Loucy (cell line): ENCODE results near the gene PROK1.
"Not testable (repeated sequence)": the region's sequence is repeated elsewhere in the genome, so short reads cannot be mapped to it uniquely, and the experiment has no call there.

ENCODE experiments used
- H2AFZ ChIP-seq: fragments of 200-600 bp; sonication (generic); 2 replicates; pipeline ENCODE4 v1.6.0; 2016; ENCODE audit warnings: antibody characterized with exemption, mild to moderate bottlenecking, low read length, moderate library complexity
- H3F3A ChIP-seq: fragments of 200-600 bp; 2 replicates; pipeline ENCODE4 v1.6.0; 2016; ENCODE audit warnings: antibody characterized with exemption, low read depth, mild to moderate bottlenecking
- H3K27me3 ChIP-seq: fragments of 200-600 bp; sonication (generic); 2 replicates; pipeline ENCODE4 v1.6.1; 2014; ENCODE audit warnings: low read length, mild to moderate bottlenecking; ENCODE audit not compliant: insufficient read depth, poor library complexity, severe bottlenecking
- H3K36me3 ChIP-seq: fragments of 200-600 bp; sonication (generic); 2 replicates; pipeline ENCODE4 v1.6.1; 2016; ENCODE audit warnings: low read length; ENCODE audit not compliant: insufficient read depth
- H3K4me1 ChIP-seq: fragments of 200-600 bp; sonication (generic); 2 replicates; pipeline ENCODE4 v1.5.1; 2014; ENCODE audit warnings: low read length, mild to moderate bottlenecking; ENCODE audit not compliant: insufficient read depth, poor library complexity, severe bottlenecking
- H3K4me2 ChIP-seq: fragments of 200-600 bp; sonication (generic); 2 replicates; pipeline ENCODE4 v1.6.0; 2014; ENCODE audit warnings: antibody characterized with exemption, low read length, low read depth, mild to moderate bottlenecking; ENCODE audit not compliant: poor library complexity, severe bottlenecking
- H3K4me3 ChIP-seq: fragments of 200-600 bp; sonication (generic); 2 replicates; pipeline ENCODE4 v1.5.1; 2014; ENCODE audit warnings: low read length, mild to moderate bottlenecking, mixed read lengths; ENCODE audit not compliant: poor library complexity, severe bottlenecking
- H3K79me2 ChIP-seq: fragments of 200-600 bp; sonication (generic); 2 replicates; pipeline ENCODE4 v1.6.1; 2014; ENCODE audit warnings: low read length; ENCODE audit not compliant: insufficient read depth
- H3K9ac ChIP-seq: fragments of 200-600 bp; sonication (generic); 2 replicates; pipeline ENCODE4 v1.6.0; 2014; ENCODE audit warnings: mild to moderate bottlenecking, low read depth, low read length, moderate library complexity; ENCODE audit not compliant: poor library complexity, severe bottlenecking
- H3K9me2 ChIP-seq: fragments of 200-600 bp; sonication (generic); replicated peaks from 2 replicates; pipeline ENCODE4 v1.6.1; 2016; ENCODE audit warnings: low read depth, low read length, mixed read lengths
- H3K9me3 ChIP-seq: fragments of 200-600 bp; sonication (generic); 2 replicates; pipeline ENCODE4 v1.6.1; 2014; ENCODE audit warnings: mild to moderate bottlenecking, antibody characterized with exemption, low read length, low read depth; ENCODE audit not compliant: insufficient read depth
- H4K20me1 ChIP-seq: fragments of 200-600 bp; sonication (generic); 2 replicates; pipeline ENCODE4 v1.6.0; 2014; ENCODE audit warnings: antibody characterized with exemption, low read length, mild to moderate bottlenecking; ENCODE audit not compliant: insufficient read depth, poor library complexity, severe bottlenecking
- EZH2phosphoT487 ChIP-seq: fragments of 200-600 bp; IDR thresholded peaks from 2 replicates; pipeline ENCODE4 v1.6.1; 2018; ENCODE audit warnings: antibody characterized with exemption, mild to moderate bottlenecking, moderate library complexity, borderline replicate concordance
- TF ChIP-seq, protein P1 (sequence below): fragments of 200-600 bp; sonication (generic); conservative IDR thresholded peaks from 2 replicates; pipeline ENCODE4 v1.5.1; 2014; ENCODE audit warnings: mild to moderate bottlenecking, antibody characterized with exemption, low read length

The PROK1 gene

GRCh38 chr1:110433803-110434202 is 17.1 kb upstream of the PROK1 start:
- no peak for TF ChIP-seq EZH2phosphoT487
- TF ChIP-seq, protein P1, sequence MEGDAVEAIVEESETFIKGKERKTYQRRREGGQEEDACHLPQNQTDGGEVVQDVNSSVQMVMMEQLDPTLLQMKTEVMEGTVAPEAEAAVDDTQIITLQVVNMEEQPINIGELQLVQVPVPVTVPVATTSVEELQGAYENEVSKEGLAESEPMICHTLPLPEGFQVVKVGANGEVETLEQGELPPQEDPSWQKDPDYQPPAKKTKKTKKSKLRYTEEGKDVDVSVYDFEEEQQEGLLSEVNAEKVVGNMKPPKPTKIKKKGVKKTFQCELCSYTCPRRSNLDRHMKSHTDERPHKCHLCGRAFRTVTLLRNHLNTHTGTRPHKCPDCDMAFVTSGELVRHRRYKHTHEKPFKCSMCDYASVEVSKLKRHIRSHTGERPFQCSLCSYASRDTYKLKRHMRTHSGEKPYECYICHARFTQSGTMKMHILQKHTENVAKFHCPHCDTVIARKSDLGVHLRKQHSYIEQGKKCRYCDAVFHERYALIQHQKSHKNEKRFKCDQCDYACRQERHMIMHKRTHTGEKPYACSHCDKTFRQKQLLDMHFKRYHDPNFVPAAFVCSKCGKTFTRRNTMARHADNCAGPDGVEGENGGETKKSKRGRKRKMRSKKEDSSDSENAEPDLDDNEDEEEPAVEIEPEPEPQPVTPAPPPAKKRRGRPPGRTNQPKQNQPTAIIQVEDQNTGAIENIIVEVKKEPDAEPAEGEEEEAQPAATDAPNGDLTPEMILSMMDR: 0 out of 2 replicates have a peak, but pooled peaks have one; percentile 22
- H3K9me2 ChIP-seq: no peaks in the 10 kb centered on the region
- H3K9me3 ChIP-seq: no peaks in the 10 kb centered on the region
- H3K4me3 ChIP-seq: no peak overlapping the region
- no peak overlapping the region for H2AFZ ChIP-seq
- H3K4me1 ChIP-seq: no peaks in the 10 kb centered on the region
- no peaks in the 10 kb centered on the region for H3F3A ChIP-seq
- no peak overlapping the region for H3K4me2 ChIP-seq
- H3K36me3 ChIP-seq: no peaks in the 10 kb centered on the region
- H3K9ac ChIP-seq: no peak overlapping the region
- H3K79me2 ChIP-seq: no peaks in the 10 kb centered on the region
- no peaks in the 10 kb centered on the region for H4K20me1 ChIP-seq
- H3K27me3 ChIP-seq: no peaks in the 10 kb centered on the region

- Histone ChIP-seq H3K4me2 (no peak overlapping the region), H3K9ac (no peak overlapping the region), H3K79me2 (no peaks in the 10 kb centered on the region), H3K27me3 (no peaks in the 10 kb centered on the region), H3K9me2 (no peaks in the 10 kb centered on the region), H4K20me1 (no peaks in the 10 kb centered on the region), H3K4me3 (no peak overlapping the region), H2AFZ (no peak overlapping the region), H3K4me1 (no peaks in the 10 kb centered on the region), H3F3A (no peaks in the 10 kb centered on the region), H3K9me3 (no peaks in the 10 kb centered on the region), H3K36me3 (no peaks in the 10 kb centered on the region)
- TF ChIP-seq, protein P1: no peak
- TF ChIP-seq EZH2phosphoT487: no peak
Observed at GRCh38 chr1:110434946-110435345, 16.0 kb upstream of the PROK1 start.

- Histone ChIP-seq H3K9ac (no peak overlapping the region), H3K4me1 (no peaks in the 10 kb centered on the region), H3K4me3 (no peak overlapping the region), H3K79me2 (no peaks in the 10 kb centered on the region), H3K9me2 (no peaks in the 10 kb centered on the region), H4K20me1 (no peaks in the 10 kb centered on the region), H2AFZ (no peak overlapping the region), H3K36me3 (no peaks in the 10 kb centered on the region), H3K4me2 (no peak overlapping the region), H3F3A (no peaks in the 10 kb centered on the region), H3K27me3 (no peaks in the 10 kb centered on the region), H3K9me3 (no peaks in the 10 kb centered on the region)
- no peak for TF ChIP-seq EZH2phosphoT487
- TF ChIP-seq, protein P1: no peak
Observed at GRCh38 chr1:110436635-110437034, 14.3 kb upstream of the PROK1 start.

GRCh38 chr1:110437645-110438299 is 13.2 kb upstream of the PROK1 start:
- H3K27me3 ChIP-seq, H3K4me2 ChIP-seq, H3K9me3 ChIP-seq, H3F3A ChIP-seq, H3K9me2 ChIP-seq, H3K4me3 ChIP-seq, H3K36me3 ChIP-seq, H3K4me1 ChIP-seq, H2AFZ ChIP-seq, H4K20me1 ChIP-seq, H3K79me2 ChIP-seq, H3K9ac ChIP-seq: not testable (repeated sequence)
